Fibroblast of lung (primary cell): ENCODE measurements around the gene LRRK1.

Experiments
- EZH2 ChIP-seq: IDR thresholded peaks from 2 replicates; pipeline ENCODE4 v1.5.1; 2012; ENCODE audit warnings: low read length, control low read depth, mild to moderate bottlenecking; ENCODE audit errors: missing control alignments
- TF ChIP-seq, protein P1 (sequence below), 2 donors: IDR thresholded peaks in 1 of 2; conservative IDR thresholded peaks in 1 of 2; 1 replicate in 1 of 2; 2 replicates in 1 of 2; pipeline ENCODE4 v1.5.1; 2011 to 2012; ENCODE audit warnings: low read length in 2 of 2, control low read depth in 1 of 2, inconsistent platforms in 1 of 2, low read depth in 1 of 2, mild to moderate bottlenecking in 1 of 2

DNA sequence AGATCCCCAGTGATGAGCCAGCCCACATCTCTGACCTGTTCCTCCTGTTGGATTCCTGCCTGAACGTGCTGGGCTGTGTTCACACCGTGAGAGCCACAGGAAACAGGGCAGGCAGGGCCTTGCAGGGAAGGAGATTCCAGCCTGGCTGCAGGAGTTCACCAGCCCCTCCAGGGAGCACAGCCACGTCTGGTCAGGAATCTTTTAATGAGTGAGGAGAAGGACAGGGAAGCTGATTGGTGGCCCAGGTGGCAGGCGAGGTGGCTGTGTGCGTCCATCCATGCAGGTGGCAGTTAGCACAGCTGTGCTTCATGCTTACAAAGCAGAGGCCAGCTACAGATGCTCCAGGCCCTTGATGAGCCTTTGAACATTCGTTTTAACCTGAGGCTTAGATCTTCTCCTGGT, 10.5 kb downstream of the LRRK1 start:
- TF ChIP-seq, protein P1, sequence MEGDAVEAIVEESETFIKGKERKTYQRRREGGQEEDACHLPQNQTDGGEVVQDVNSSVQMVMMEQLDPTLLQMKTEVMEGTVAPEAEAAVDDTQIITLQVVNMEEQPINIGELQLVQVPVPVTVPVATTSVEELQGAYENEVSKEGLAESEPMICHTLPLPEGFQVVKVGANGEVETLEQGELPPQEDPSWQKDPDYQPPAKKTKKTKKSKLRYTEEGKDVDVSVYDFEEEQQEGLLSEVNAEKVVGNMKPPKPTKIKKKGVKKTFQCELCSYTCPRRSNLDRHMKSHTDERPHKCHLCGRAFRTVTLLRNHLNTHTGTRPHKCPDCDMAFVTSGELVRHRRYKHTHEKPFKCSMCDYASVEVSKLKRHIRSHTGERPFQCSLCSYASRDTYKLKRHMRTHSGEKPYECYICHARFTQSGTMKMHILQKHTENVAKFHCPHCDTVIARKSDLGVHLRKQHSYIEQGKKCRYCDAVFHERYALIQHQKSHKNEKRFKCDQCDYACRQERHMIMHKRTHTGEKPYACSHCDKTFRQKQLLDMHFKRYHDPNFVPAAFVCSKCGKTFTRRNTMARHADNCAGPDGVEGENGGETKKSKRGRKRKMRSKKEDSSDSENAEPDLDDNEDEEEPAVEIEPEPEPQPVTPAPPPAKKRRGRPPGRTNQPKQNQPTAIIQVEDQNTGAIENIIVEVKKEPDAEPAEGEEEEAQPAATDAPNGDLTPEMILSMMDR (conservative IDR thresholded peaks at IDR 0.05 in 1 of 2, IDR thresholded peaks at IDR 0.05 in 1 of 2; ENCODE audit: low read depth in 1 of 2, low read length in 2 of 2): no peak
- TF ChIP-seq EZH2: no peak
